Measurements from ENCODE around the gene PIK3C3. TPM values are rescaled to one million over a fixed set of nuclear protein-coding genes. Genes with fewer than 3 reads are reported as not detected.

PIK3C3 gene
- total and polyA plus RNA-seq, 2 of the 8 experiments (the other 6 are each of a cell fraction or from before 2014, with no cell fraction given), result 15.3 to 47.4 TPM

DNA sequence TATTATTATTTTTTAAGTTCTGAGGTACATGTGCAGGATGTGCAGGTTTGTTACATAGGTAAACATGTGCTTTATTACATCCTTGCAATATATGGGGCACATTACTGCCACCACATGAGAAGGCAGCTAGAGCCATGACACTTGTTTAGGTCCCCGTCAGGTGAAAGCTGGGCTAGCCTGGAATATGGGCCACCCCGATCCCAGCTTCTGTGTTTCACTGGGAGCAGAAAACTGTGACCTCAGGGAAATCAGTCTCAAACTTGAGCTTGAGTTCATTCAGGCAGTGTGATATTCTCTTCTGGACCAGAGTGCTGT, 176.9 kb downstream of the PIK3C3 start:
- WGBS, 2 experiments (ENCODE audit: extremely low coverage in 1 of 2, insufficient coverage in 1 of 2, insufficient read length in 1 of 2, insufficient replicate concordance in 2 of 2, low coverage in 1 of 2, low lambda C conversion rate in 2 of 2, missing lambda C conversion rate in 1 of 2), result 89% methylated on average over 2 of the region's 2 CpGs; no CpG with 5 or more reads in 1 of the 2 experiments
- H4K5ac ChIP-seq (ENCODE audit: insufficient read length, low read depth, low read length), result no peak overlapping the region

More for the DNA sequence above, 176.9 kb downstream of the PIK3C3 start:
- Histone ChIP-seq H2BK20ac (ENCODE audit: low read length) (no peak overlapping the region), H3K4me1 (replicated peaks in 1 of 4; ENCODE audit: control insufficient read depth in 3 of 4, insufficient read depth in 4 of 4, low read length in 3 of 4) (no peaks in the 10 kb centered on the region), H2BK15ac (ENCODE audit: low read length) (no peak overlapping the region), H2BK120ac (replicated peaks; ENCODE audit: low read depth, low read length) (no peak overlapping the region), H3K14ac (ENCODE audit: insufficient read length) (no peak overlapping the region), H3K4me2 (ENCODE audit: insufficient read depth in 1 of 2, low read depth in 2 of 2, low read length in 2 of 2) (no peak overlapping the region), H3K9me3 (ENCODE audit: insufficient read depth in 2 of 2, low read depth in 1 of 2, low read length in 1 of 2) (no peaks in the 10 kb centered on the region), H3K79me2 (ENCODE audit: control insufficient read depth in 1 of 2, insufficient read depth in 2 of 2, low read length in 2 of 2) (no peaks in the 10 kb centered on the region), H4K20me1 (replicated peaks in 1 of 2; ENCODE audit: control insufficient read depth in 1 of 2, insufficient read depth in 2 of 2, low read length in 2 of 2) (no peaks in the 10 kb centered on the region), H3K4me3 (ENCODE audit: extremely low read depth in 1 of 4, insufficient read depth in 2 of 4, low read depth in 3 of 4, low read length in 4 of 4) (no peak overlapping the region), H3K4ac (replicated peaks; ENCODE audit: insufficient read length, low read depth, low read length) (no peak overlapping the region), H2BK12ac (ENCODE audit: low read depth, low read length) (no peak overlapping the region), H3K79me1 (ENCODE audit: low read depth, low read length) (no peaks in the 10 kb centered on the region), H3K27ac (ENCODE audit: low read depth, low read length) (no peak overlapping the region), H2AK5ac (ENCODE audit: low read depth, low read length) (no peak overlapping the region), H3K36me3 (ENCODE audit: control insufficient read depth in 2 of 4, insufficient read depth in 4 of 4, low read length in 3 of 4) (no peaks in the 10 kb centered on the region), H3K23me2 (ENCODE audit: low read depth, low read length) (no peaks in the 10 kb centered on the region), H3K56ac (replicated peaks; ENCODE audit: insufficient read length, low read depth, low read length) (no peak overlapping the region), H3K23ac (ENCODE audit: insufficient read length) (no peak overlapping the region), H4K91ac (replicated peaks; ENCODE audit: insufficient read length, low read length) (no peak overlapping the region), H3K9ac (replicated peaks in 1 of 4; ENCODE audit: extremely low read depth in 1 of 4, low read depth in 3 of 4, low read length in 3 of 4) (no peak overlapping the region), H3K18ac (ENCODE audit: extremely low read depth, low read length) (no peak overlapping the region), H2BK5ac (ENCODE audit: low read depth, low read length) (no peak overlapping the region), H3K27me3 (replicated peaks in 1 of 4; ENCODE audit: control insufficient read depth in 3 of 4, extremely low read depth in 1 of 4, insufficient read depth in 3 of 4, low read length in 3 of 4) (no peaks in the 10 kb centered on the region), H4K8ac (ENCODE audit: extremely low read depth, insufficient read depth, low read length) (no peak overlapping the region), H2AFZ (ENCODE audit: low read length) (no peak overlapping the region)
- ChIA-PET POLR2A (ENCODE audit: partially characterized antibody) (no interaction called here), CTCF (ENCODE audit: partially characterized antibody) (interaction anchor here (1.2 to 2.0 kb wide), 3 partner anchors 9 to 1457 kb away, joined by 3 to 8 read pairs (median 5); no protein-coding TSS in a partner anchor)
- TF ChIP-seq CHD2 (IDR thresholded peaks at IDR 0.05; ENCODE audit: low read length), result no peak
- no peak for TF ChIP-seq HDAC6 (IDR thresholded peaks at IDR 0.05; ENCODE audit: low read depth, low read length)
- no peak for TF ChIP-seq GTF2F1 (IDR thresholded peaks at IDR 0.05; ENCODE audit: borderline replicate concordance, low read depth, low read length)
- no peak for TF ChIP-seq CREB1 (IDR thresholded peaks at IDR 0.05)
- no peak for TF ChIP-seq MAFK (IDR thresholded peaks at IDR 0.05; ENCODE audit: low read depth, low read length)
- TF ChIP-seq SIRT6 (IDR thresholded peaks at IDR 0.05; ENCODE audit: low read length), result no peak
- no peak for TF ChIP-seq ASH2L (IDR thresholded peaks at IDR 0.05; ENCODE audit: low read length)
- no peak for TF ChIP-seq FOSL1 (IDR thresholded peaks at IDR 0.05; ENCODE audit: insufficient read depth, low read depth, low read length)
- no peak for TF ChIP-seq BRCA1 (IDR thresholded peaks at IDR 0.05; ENCODE audit: low read depth, low read length)
- DNase-seq (ENCODE audit: low read depth in 1 of 2, low spot score in 2 of 2) (no peak), FAIRE-seq (no peak)
